Activated CD4-positive, alpha-beta T cell treated with anti-CD3 and anti-CD28 coated beads for 24 hours (primary cell): ENCODE data around the gene GNG14.
A peak's percentile ranks its signal among the peaks of the same experiment; 100 is the strongest.
"Not testable (repeated sequence)": the region's sequence is repeated elsewhere in the genome, so short reads cannot be mapped to it uniquely, and the experiment has no call there.

Source experiments
- DNase-seq, 2 donors: peaks; one replicate each; pipeline ENCODE4 v3.0.0-alpha.2; 2020; ENCODE audit warnings: low read depth in 2 of 2

The GNG14 gene

DNA sequence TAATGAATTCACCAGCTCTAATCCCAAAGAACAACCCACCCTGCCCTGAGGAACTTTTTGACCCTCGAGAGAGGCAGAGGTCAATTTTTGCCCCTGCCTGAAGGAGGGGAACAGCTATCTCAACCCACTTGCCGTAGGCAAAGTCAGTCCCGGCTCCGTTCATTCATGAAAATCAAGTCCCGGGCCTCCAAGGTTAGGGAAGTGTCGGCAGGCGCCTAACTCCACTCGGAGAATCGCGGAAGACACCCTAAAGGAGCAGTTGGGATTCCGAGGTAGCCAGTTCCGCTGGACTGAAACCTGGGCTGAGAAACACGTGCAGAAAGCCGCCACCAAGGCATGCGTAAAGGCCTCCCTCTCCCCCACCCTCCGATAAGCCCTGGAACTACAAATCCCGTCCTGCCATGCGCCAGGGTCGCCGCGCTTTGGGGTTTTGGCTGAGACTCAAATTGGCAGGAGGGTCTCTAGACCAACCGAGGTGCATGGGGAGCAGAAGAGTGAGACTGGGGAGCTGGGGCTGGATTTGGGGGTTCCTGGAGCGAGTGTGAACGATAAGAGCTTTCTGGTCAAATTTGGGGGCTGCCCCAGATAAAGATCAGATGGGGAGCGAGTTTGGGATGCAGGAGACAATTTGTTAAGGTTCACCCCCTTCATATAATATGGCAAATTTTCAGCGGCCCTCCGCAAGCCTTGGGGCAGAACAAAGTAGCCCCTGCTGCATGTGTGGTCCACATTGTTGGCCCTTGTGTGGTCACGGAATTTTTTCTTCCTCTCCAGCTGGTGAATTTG, 36.0 kb downstream of the GNG14 start, which contains the start of gene TNPO2:
TNPO2 (minus strand) TSS at position 292 of the 786 bp plus-strand sequence. CDS start 2,955 bp downstream, outside the sequence.
- peak; percentile 58 to 69 for DNase-seq

- not testable (repeated sequence) for DNase-seq
Observed at GRCh38 chr19:12725612-12726011, 37.8 kb downstream of the GNG14 start.

DNA sequence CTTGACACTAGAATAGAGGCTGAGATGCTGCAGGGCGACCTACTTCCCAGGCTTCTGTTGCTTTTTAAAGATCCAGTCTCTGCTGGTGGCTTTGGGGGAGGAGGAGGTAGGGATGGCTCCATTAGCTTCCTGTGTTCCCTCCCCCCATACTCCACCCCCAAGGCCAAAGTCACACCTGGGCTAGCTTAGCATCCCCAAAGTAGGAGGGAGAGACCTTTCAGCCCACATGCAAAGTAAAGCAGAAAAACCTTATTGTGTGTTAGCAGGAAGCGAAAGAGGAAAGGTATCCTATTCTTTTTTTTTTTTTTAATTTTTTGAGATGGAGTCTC, 39.2 kb downstream of the GNG14 start:
- no peak for DNase-seq

- DNase-seq: no peak
Observed at GRCh38 chr19:12727745-12728433, 40.1 kb downstream of the GNG14 start.

GRCh38 chr19:12730064-12730463, 42.3 kb downstream of the GNG14 start:
- no peak for DNase-seq

- DNase-seq: no peak
Observed at GRCh38 chr19:12731337-12731736, 43.5 kb downstream of the GNG14 start.

GRCh38 chr19:12733369-12734214, 45.8 kb downstream of the GNG14 start:
- peak; percentile 39 to 45 for DNase-seq

GRCh38 chr19:12736995-12737834, 49.4 kb downstream of the GNG14 start, which contains the start of gene GET3:
TSS of gene GET3 (plus strand) at chr19:12737497. CDS start at chr19:12737506, 9 bp downstream.
- peak; percentile 59 to 60 for DNase-seq

DNA sequence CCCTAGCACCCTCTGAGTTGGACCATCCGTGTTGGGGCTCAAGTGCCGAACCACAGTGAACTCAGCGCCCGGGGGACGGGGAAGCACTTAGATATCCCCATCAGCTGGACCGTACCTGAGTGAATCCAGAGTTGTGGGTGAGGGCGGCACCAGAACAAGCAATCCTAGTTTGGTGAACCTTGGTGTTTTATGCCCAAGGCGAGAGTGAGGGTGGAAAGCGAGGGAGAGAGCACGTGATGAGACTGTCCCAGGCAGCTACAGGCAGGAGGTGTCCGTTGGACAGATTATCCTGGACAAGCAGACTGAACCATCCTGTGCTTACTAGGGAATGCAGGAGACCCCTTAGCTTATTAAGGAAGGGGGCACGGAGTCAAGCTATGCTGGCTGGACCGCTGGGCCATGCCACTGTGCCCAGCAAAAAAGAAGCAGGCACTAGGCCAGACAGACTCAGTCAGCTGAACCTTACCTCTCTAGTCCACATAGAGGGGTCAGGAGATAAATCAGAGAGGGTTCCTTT, 50.1 kb downstream of the GNG14 start:
- DNase-seq: no peak
